Measurements from ENCODE around the gene RUBCN.

- TF ChIP-seq, protein P1, sequence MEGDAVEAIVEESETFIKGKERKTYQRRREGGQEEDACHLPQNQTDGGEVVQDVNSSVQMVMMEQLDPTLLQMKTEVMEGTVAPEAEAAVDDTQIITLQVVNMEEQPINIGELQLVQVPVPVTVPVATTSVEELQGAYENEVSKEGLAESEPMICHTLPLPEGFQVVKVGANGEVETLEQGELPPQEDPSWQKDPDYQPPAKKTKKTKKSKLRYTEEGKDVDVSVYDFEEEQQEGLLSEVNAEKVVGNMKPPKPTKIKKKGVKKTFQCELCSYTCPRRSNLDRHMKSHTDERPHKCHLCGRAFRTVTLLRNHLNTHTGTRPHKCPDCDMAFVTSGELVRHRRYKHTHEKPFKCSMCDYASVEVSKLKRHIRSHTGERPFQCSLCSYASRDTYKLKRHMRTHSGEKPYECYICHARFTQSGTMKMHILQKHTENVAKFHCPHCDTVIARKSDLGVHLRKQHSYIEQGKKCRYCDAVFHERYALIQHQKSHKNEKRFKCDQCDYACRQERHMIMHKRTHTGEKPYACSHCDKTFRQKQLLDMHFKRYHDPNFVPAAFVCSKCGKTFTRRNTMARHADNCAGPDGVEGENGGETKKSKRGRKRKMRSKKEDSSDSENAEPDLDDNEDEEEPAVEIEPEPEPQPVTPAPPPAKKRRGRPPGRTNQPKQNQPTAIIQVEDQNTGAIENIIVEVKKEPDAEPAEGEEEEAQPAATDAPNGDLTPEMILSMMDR (conservative IDR thresholded peaks at IDR 0.05; ENCODE audit: low read length), result no peak
- TF ChIP-seq EZH2phosphoT487 (IDR thresholded peaks at IDR 0.05; ENCODE audit: borderline replicate concordance), result no peak
These were observed 27.6 kb downstream of the RUBCN start for GRCh38 chr3:197709135-197709534.
